ENCODE measurements around the gene PHLDA2. TPM values are rescaled to one million over a fixed set of nuclear protein-coding genes. Genes with fewer than 3 reads are reported as not detected.

PHLDA2 gene
- 0.52 TPM for polyA plus RNA-seq (ENCODE audit: insufficient read length)

DNA sequence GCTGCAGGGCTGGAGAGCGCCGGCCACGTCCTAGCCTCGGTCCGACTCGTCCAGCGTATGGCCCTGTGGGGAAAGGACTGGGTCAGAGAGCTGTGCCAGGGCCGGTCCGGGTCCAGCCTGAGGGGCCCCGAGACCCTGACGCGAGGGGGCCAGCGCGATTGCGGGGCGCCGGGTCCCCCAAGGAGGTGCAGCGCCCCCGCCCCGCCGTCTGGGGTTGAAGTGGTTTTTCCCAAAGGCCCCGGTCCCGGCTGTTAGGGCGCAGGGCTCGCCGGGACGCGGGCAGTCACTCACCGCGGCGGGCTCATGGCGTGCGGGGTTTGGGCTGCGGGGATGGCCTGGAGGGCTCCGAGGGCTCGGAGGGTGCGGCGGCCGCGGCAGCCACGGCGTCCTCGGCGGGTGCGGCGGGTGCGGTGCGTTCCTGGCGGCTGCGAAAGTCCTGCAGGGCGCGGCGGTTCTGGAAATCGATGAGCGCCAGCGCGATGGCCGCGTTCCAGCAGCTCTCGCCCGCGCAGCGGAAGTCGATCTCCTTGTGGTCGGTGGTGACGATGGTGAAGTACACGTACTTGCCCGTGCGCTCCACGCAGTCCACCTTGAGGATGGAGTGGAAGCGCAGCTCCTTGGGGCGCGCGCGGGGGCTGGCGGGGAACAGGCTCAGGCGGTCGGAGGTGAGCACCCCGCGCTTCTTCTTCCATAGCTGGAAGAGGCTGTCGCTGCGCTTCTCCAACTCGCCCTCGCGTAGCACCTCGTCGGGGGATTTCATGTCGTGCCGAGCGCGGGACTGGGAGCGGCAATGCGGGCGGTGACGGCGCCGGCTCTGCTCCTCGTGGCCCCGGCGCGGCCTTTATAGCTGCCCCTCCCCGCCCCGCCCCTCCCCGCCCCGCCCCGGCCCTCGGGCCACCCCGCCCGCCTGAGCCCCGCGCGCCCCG lies at the start of gene PHLDA2:
Gene PHLDA2, minus strand, starts transcription at position 816 of the 926 bp plus-strand sequence. Its CDS starts 56 bp downstream, at position 760.
- no peak for DNase-seq

DNA sequence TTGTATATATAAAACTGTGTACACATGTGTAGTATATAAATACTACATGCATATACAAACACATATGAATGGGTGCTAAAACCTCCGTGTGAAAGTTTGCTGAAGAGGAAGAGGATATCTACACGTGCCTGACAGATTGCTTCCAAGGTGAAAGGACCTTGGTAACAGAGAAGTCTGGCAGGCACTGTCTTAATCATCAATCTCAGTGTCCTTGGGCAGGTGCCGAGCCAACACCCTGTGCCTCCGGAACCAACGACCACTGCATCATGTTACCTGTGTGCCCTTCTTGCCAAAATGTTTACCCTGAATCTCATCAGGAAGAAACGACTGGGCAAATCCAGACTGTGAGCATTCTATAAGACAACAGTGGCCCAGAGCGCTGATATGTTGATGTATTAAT lies 47.9 kb upstream of the PHLDA2 start:
- DNase-seq = no peak

- DNase-seq = no peak
Observed at GRCh38 chr11:2976294-2977063, 47.3 kb upstream of the PHLDA2 start.

DNA sequence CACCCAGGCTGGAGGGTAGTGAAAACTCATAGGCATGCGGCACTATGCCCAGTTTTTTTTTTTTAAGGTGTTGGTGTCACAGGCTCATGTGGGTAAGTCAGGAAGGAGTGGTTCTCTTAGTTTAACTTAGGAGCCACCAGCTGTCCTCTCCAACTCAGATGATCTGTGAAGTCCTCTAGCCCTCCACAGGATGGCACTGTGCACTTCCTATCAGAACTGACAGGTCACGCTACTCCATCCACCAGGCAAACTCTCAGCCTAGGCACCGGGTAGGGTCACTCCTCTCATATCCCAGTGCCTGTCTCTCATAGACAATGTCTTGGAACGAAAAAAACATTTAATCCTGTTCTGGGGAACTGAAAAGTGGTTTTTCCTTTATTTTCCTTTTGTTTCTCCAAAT lies 46.4 kb upstream of the PHLDA2 start:
- DNase-seq = no peak

- DNase-seq = no peak
Observed at GRCh38 chr11:2974272-2974671, 45.1 kb upstream of the PHLDA2 start.

GRCh38 chr11:2968341-2968900 lies 39.2 kb upstream of the PHLDA2 start:
- DNase-seq = peak; percentile 31

- DNase-seq = no peak
Observed at GRCh38 chr11:2964782-2965181, 35.6 kb upstream of the PHLDA2 start.

DNA sequence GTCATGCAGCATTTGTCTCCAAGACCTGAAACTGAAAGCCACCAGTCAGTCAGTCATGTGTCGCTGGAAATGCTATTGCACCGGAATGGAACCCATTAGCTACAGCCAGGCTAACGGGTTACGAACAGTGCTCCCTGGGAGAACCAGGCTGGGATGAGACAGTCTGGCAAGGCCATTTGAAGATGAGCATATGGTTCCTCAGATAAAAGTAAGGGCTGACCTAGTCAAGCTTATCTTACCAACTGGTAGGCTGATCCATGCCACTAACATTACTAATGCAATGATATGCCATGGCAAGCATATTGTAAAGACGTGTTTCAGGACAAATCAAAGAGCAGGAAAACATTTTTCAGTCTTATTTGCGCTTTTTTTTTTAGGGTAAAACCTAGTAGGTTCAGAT lies 34.5 kb upstream of the PHLDA2 start:
- DNase-seq = no peak

GRCh38 chr11:2963112-2963754 lies 34.0 kb upstream of the PHLDA2 start:
- DNase-seq = no peak

DNA sequence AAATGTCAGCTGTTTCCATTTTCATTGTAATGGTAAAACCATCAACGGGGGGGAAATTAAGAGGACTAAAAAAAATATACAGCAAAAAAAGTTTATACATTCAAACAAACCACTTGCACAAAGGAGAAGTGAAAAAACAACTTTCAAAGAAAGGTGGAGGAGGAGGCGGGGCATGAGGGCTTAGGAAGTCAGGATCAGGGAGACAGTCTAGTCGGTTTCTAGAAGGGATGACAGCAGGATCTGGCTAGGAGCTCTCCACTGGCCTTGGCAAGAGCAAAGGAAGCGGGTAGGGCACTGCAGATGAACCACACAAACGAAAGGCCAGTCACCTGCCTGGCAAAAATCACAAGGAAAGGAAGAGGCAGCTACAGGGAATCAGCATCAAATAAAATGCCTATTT lies 31.9 kb upstream of the PHLDA2 start:
- no peak for DNase-seq

DNA sequence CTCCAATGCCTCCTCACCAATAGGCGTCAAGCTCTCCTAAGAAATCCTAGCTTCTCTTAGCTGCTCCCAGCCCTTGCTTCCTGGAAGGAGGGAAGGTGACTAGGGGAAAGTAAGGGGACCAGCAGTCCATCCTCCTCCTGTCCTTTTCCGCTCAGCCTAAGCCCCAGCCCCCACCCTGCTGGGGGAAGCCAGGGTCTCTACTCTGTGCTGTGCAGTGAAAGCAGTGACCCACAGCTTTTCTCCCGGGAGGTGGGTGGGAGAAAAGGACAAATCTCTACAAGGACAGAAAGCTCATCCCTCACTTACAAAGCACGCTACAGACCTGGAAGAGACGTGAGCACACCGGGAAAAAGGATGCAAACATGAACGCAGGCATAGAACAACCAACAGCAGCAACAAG lies 30.9 kb upstream of the PHLDA2 start:
- no peak for DNase-seq

DNA sequence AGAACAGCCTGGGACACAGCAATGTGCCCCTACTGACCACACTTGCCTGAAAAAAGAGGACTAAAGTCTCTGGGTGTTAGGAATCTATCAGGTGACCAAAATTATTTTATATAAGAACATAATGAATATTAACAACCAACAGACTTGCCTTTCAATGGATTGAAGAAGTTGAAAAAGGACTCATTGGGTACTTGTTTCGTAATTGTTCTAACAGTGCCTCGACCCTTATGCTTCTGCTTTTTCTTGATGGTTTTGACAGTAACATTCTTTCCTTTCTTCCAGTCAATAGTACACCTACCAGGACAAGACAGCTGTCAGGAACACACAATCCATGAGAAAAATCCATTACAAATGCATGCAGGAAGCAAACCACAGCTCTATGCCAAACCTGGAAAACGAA lies 29.0 kb upstream of the PHLDA2 start:
- no peak for DNase-seq

DNA sequence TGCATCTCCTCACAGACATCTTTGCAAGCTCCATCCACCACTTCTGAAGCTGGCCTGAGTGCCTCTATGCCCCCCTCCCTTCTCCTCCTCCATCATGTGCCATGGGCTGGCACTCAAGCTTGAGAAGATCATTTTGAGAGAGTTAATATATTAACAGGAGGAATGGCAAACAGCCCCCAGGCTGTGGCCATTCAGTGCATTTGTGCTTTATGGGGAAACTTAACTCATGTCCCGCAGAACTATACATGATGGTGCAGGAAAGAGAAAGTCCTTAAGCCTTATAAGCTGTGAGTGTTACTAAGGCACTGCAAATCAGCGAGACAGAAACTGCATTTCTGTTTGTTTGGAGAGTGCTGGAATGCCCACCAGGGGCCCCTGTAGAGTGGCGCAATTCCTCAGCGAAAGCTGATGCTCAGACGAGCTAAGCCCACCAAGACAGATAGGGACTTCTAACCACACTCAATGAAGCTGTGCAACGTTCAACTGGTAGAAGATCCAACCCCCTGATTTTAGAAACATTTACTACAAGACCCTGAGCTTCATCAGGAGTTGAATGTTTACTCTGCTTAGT lies 26.8 kb upstream of the PHLDA2 start:
- no peak for DNase-seq

DNA sequence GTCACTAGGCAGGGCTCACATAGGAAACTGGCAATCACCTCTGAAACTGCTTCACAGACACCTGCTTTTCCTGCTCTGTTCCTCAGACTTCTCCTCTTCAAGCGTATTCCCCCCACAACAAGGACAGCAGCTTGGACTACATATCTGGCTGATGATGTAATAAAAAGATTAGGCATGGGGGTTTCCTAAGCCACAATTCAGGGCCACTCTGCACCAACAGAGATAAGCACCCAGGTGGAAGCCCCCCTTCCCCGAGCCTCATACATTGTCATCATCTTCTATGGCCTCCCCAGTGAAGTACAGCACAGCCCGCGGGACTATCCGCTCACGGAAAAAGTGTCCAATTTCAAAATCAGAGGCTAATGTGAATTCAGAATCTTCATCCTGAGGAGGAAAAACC lies 25.0 kb upstream of the PHLDA2 start:
- DNase-seq = no peak

- no peak for DNase-seq
Observed at GRCh38 chr11:2952290-2952689, 23.1 kb upstream of the PHLDA2 start.

DNA sequence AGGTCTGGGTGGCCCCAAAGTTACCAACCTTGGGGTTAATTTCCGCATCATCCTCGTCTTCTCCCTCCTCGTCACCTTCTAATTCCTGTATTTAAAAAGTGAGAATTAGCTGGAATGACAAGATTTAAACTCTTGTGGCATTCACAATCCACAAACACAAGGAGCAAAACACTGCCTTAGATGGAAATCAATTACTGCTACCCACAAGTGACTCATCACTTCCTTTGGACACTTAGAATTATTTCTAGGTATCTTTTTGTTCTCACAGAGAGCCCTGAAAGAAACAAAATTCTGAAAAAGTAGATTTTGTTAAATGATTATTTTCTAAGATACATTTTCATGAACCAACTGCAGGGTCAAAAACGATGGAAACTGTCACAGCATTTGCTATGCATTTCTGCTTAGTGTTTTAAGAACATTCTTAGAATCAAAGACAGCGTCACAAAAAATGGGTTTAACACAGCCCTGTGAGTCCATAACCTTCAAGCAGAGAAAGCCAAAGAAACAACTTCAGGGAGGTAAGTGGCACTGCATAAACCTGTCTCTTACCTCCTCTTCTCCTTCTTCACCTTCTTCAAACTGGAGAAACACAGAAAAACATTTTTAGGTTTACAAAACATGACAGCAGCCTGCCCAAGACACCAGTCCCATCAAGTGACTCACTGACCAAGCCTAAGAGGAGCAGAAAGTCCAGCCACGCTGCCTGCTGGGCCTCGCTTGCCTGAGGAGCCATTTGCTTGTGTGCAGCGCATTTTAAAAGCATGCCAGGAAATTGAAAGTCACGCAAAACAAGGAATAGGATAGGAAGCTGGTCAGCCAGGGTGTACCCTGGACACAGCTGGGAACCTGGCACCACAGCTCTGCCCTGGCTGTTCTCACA lies 22.3 kb upstream of the PHLDA2 start:
- DNase-seq = no peak

DNA sequence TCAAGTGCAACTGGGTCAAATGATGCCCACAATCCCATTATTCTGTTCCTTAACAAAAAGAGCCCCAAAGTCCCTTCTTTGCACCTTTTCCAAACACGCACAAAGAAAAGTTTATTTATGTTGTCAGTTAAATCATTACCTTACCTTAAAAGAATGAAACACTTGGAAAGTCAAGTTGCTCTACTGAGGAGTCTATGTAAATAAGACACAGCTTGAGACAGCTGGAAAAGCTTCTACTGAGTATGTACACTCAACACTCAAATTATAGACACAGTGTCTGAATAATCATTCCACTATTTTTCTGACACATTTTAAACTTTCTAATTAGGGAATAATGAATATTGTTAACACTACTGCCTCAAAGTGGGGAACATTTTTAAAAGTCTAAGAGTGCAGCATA lies 21.6 kb upstream of the PHLDA2 start:
- no peak for DNase-seq

DNA sequence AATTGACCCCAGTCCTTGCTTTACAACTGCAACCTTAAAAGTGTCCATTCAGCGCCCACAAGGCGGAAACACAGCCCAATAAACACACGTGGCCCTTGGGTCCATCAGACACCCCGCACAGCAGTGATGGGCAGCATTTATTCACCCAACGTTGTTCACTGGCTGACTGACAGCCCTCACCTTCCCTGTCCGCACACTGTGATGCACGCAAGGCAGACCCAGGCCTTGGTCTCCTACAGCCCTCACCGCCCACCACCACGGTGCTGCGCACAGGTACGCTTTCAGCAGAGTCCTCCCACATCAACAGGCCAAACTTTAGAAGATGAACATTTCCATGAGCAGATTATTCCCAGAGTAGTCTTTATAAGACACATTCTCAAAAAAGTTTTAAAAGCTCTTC lies 20.7 kb upstream of the PHLDA2 start:
- DNase-seq = no peak

GRCh38 chr11:2947744-2948143 lies 18.5 kb upstream of the PHLDA2 start:
- DNase-seq = no peak

- DNase-seq = no peak
Observed at GRCh38 chr11:2945757-2946287, 16.6 kb upstream of the PHLDA2 start.
